Brain microvascular endothelial cell (primary cell): ENCODE results near the gene LRP4.
A peak's percentile ranks its signal among the peaks of the same experiment; 100 is the strongest.

ENCODE experiments used
- DNase-seq: peaks from one replicate; pipeline ENCODE4 v3.0.0-alpha.2; 2020
- H3K27ac ChIP-seq: fragments of 250-450 bp; sonication (Bioruptor Pico); 2 replicates; pipeline ENCODE4 v1.5.1; 2020; ENCODE audit warnings: mild to moderate bottlenecking, moderate library complexity
- H3K27me3 ChIP-seq: fragments of 250-450 bp; sonication (Bioruptor Pico); replicated peaks from 2 replicates; pipeline ENCODE4 v1.5.1; 2020; ENCODE audit warnings: mild to moderate bottlenecking
- H3K36me3 ChIP-seq: fragments of 250-450 bp; sonication (Bioruptor Pico); replicated peaks from 2 replicates; pipeline ENCODE4 v1.5.1; 2020; ENCODE audit warnings: mild to moderate bottlenecking
- H3K4me3 ChIP-seq: 2 replicates; pipeline ENCODE4 v1.5.1; 2011; ENCODE audit warnings: low read depth, mild to moderate bottlenecking, control low read depth, low read length, moderate library complexity
- in situ Hi-C: cut with HindIII; loops from 2 replicates; pipeline ENCODE4 v1.10.0; 2017; ENCODE audit warnings: low sequenced_read_pairs, low pct_ligation_motif_present
- TF ChIP-seq, protein P1 (sequence below): IDR thresholded peaks from 2 replicates; pipeline ENCODE4 v1.5.1; 2011; ENCODE audit warnings: low read depth, mild to moderate bottlenecking, moderate library complexity, low read length, control low read depth, inconsistent platforms; ENCODE audit errors: missing control alignments

LRP4 gene

GRCh38 chr11:46827995-46828394, 90.4 kb downstream of the LRP4 start:
- no peak overlapping the region for H3K27ac ChIP-seq
- TF ChIP-seq, protein P1, sequence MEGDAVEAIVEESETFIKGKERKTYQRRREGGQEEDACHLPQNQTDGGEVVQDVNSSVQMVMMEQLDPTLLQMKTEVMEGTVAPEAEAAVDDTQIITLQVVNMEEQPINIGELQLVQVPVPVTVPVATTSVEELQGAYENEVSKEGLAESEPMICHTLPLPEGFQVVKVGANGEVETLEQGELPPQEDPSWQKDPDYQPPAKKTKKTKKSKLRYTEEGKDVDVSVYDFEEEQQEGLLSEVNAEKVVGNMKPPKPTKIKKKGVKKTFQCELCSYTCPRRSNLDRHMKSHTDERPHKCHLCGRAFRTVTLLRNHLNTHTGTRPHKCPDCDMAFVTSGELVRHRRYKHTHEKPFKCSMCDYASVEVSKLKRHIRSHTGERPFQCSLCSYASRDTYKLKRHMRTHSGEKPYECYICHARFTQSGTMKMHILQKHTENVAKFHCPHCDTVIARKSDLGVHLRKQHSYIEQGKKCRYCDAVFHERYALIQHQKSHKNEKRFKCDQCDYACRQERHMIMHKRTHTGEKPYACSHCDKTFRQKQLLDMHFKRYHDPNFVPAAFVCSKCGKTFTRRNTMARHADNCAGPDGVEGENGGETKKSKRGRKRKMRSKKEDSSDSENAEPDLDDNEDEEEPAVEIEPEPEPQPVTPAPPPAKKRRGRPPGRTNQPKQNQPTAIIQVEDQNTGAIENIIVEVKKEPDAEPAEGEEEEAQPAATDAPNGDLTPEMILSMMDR = no peak

GRCh38 chr11:46826310-46827044, 91.9 kb downstream of the LRP4 start:
- Histone ChIP-seq H3K4me3 (peak overlapping the region; percentile 72), H3K27ac (no peak overlapping the region), H3K36me3 (no peaks in the 10 kb centered on the region), H3K27me3 (no peaks in the 10 kb centered on the region)
- in situ Hi-C loops = no loop called here
- TF ChIP-seq, protein P1 = no peak
- peak; percentile 68 for DNase-seq

More at GRCh38 chr11:46827995-46828394, 90.4 kb downstream of the LRP4 start:
- Histone ChIP-seq H3K27me3 (no peaks in the 10 kb centered on the region), H3K4me3 (no peak overlapping the region), H3K36me3 (no peaks in the 10 kb centered on the region)
- no peak for DNase-seq
- in situ Hi-C loops = no loop called here

GRCh38 chr11:46808799-46809431, 109.4 kb downstream of the LRP4 start:
- H3K27me3 ChIP-seq = no peaks in the 10 kb centered on the region
- TF ChIP-seq, protein P1 = peak; percentile 69
- in situ Hi-C loops = no loop called here
- no peak overlapping the region for H3K27ac ChIP-seq
- H3K36me3 ChIP-seq = peaks cover 26% of the 10 kb centered on the region
- peak; percentile 28 for DNase-seq
- H3K4me3 ChIP-seq = no peak overlapping the region
